Measurements from ENCODE around the gene HYOU1. TPM values are rescaled to one million over a fixed set of nuclear protein-coding genes. Genes with fewer than 3 reads are reported as not detected.

Gene HYOU1
- total and polyA plus RNA-seq, 2 of the 8 experiments (the other 6 are each of a cell fraction or from before 2014, with no cell fraction given): 239 to 295 TPM

GRCh38 chr11:119077839-119078238, 20.8 kb upstream of the HYOU1 start:
- Histone ChIP-seq H3K4me2 (ENCODE audit: insufficient read depth in 1 of 2, low read depth in 2 of 2, low read length in 2 of 2) (no peak overlapping the region), H4K5ac (ENCODE audit: insufficient read length, low read depth, low read length) (no peak overlapping the region), H3K9ac (replicated peaks in 1 of 4; ENCODE audit: extremely low read depth in 1 of 4, low read depth in 3 of 4, low read length in 3 of 4) (no peak overlapping the region), H3K79me1 (ENCODE audit: low read depth, low read length) (no peaks in the 10 kb centered on the region; the same call in 1 of the 2 replicates), H3K14ac (ENCODE audit: insufficient read length) (no peak overlapping the region), H3K36me3 (ENCODE audit: control insufficient read depth in 2 of 4, insufficient read depth in 4 of 4, low read length in 3 of 4) (peaks cover 20 to 65% (median 47%) of the 10 kb centered on the region in 4 experiments), H2AK5ac (ENCODE audit: low read depth, low read length) (no peak overlapping the region), H3K79me2 (ENCODE audit: control insufficient read depth in 1 of 2, insufficient read depth in 2 of 2, low read length in 2 of 2) (no peaks in the 10 kb centered on the region), H3K18ac (ENCODE audit: extremely low read depth, low read length) (no peak overlapping the region), H3K56ac (replicated peaks; ENCODE audit: insufficient read length, low read depth, low read length) (no peak overlapping the region), H4K20me1 (replicated peaks in 1 of 2; ENCODE audit: control insufficient read depth in 1 of 2, insufficient read depth in 2 of 2, low read length in 2 of 2) (no peaks in the 10 kb centered on the region), H3K4me1 (replicated peaks in 1 of 4; ENCODE audit: control insufficient read depth in 3 of 4, insufficient read depth in 4 of 4, low read length in 3 of 4) (no peaks in the 10 kb centered on the region), H2AFZ (ENCODE audit: low read length) (no peak overlapping the region), H3K27ac (ENCODE audit: low read depth, low read length) (no peak overlapping the region), H2BK20ac (ENCODE audit: low read length) (no peak overlapping the region), H2BK12ac (ENCODE audit: low read depth, low read length) (no peak overlapping the region), H3K4me3 (ENCODE audit: extremely low read depth in 1 of 4, insufficient read depth in 2 of 4, low read depth in 3 of 4, low read length in 4 of 4) (no peak overlapping the region), H3K9me3 (ENCODE audit: insufficient read depth in 2 of 2, low read depth in 1 of 2, low read length in 1 of 2) (no peaks in the 10 kb centered on the region), H3K23me2 (ENCODE audit: low read depth, low read length) (no peaks in the 10 kb centered on the region), H2BK120ac (replicated peaks; ENCODE audit: low read depth, low read length) (no peak overlapping the region), H4K91ac (replicated peaks; ENCODE audit: insufficient read length, low read length) (no peak overlapping the region), H4K8ac (ENCODE audit: extremely low read depth, insufficient read depth, low read length) (no peak overlapping the region), H2BK15ac (ENCODE audit: low read length) (no peak overlapping the region), H3K4ac (replicated peaks; ENCODE audit: insufficient read length, low read depth, low read length) (no peak overlapping the region), H2BK5ac (ENCODE audit: low read depth, low read length) (no peak overlapping the region), H3K23ac (ENCODE audit: insufficient read length) (no peak overlapping the region), H3K27me3 (replicated peaks in 1 of 4; ENCODE audit: control insufficient read depth in 3 of 4, extremely low read depth in 1 of 4, insufficient read depth in 3 of 4, low read length in 3 of 4) (no peaks in the 10 kb centered on the region)
- FAIRE-seq (no peak), DNase-seq (ENCODE audit: low read depth in 1 of 2, low spot score in 2 of 2) (no peak)
- TF ChIP-seq CREB1 (IDR thresholded peaks at IDR 0.05) (no peak), CHD2 (IDR thresholded peaks at IDR 0.05; ENCODE audit: low read length) (no peak)
- CTCF ChIA-PET (ENCODE audit: partially characterized antibody): interaction anchor here (1.2 to 1.5 kb wide), 2 partner anchors 57 to 246 kb away, joined by 4 to 5 read pairs; no protein-coding TSS in a partner anchor
- 96% methylated on average over 11 of the region's 11 CpGs; no CpG with 5 or more reads in 1 of the 2 experiments for WGBS, 2 experiments (ENCODE audit: extremely low coverage in 1 of 2, insufficient coverage in 1 of 2, insufficient read length in 1 of 2, insufficient replicate concordance in 2 of 2, low coverage in 1 of 2, low lambda C conversion rate in 2 of 2, missing lambda C conversion rate in 1 of 2)
- POLR2A ChIA-PET (ENCODE audit: partially characterized antibody): interaction anchor here (0.7 to 7.5 kb wide), 4 partner anchors 10 to 17 kb away, joined by 4 to 38 read pairs (median 4); partner anchors contain the start of gene VPS11

Data from H1 (cell line).